Colon (tissue), 2 donors: ENCODE results near the gene TRAF3IP3.

Experiments
- FAIRE-seq: peaks from 2 replicates; lab custom pipeline; 2012; peaks lifted over from hg19 to GRCh38; lab: Jason Lieb, UNC
- donor health status: control.
- donor health status: control.

The TRAF3IP3 gene

GRCh38 chr1:209755926-209756614 lies at the start of gene TRAF3IP3:
Gene TRAF3IP3 (plus strand): TSS chr1:209756053. CDS start chr1:209760040, 3,987 bp downstream.
- FAIRE-seq: no peak

- no peak for FAIRE-seq
Measured at GRCh38 chr1:209706622-209707021, 49.2 kb upstream of the TRAF3IP3 start.

GRCh38 chr1:209707308-209707707 lies 48.5 kb upstream of the TRAF3IP3 start:
- FAIRE-seq: no peak

- FAIRE-seq: no peak
Measured at GRCh38 chr1:209708297-209708696, 47.6 kb upstream of the TRAF3IP3 start.

- no peak for FAIRE-seq
Measured at GRCh38 chr1:209710093-209710492, 45.8 kb upstream of the TRAF3IP3 start.

GRCh38 chr1:209710847-209711246 lies 45.0 kb upstream of the TRAF3IP3 start:
- no peak for FAIRE-seq

- no peak for FAIRE-seq
Measured at GRCh38 chr1:209714338-209714737, 41.5 kb upstream of the TRAF3IP3 start.

GRCh38 chr1:209715314-209715713 lies 40.5 kb upstream of the TRAF3IP3 start:
- FAIRE-seq: no peak

GRCh38 chr1:209717818-209718217 lies 38.0 kb upstream of the TRAF3IP3 start:
- FAIRE-seq: no peak

GRCh38 chr1:209720326-209720725 lies 35.5 kb upstream of the TRAF3IP3 start:
- no peak for FAIRE-seq

- no peak for FAIRE-seq
Measured at GRCh38 chr1:209720826-209721225, 35.0 kb upstream of the TRAF3IP3 start.

- no peak for FAIRE-seq
Measured at GRCh38 chr1:209721323-209721722, 34.5 kb upstream of the TRAF3IP3 start.

- FAIRE-seq: no peak
Measured at GRCh38 chr1:209723265-209723664, 32.6 kb upstream of the TRAF3IP3 start.

GRCh38 chr1:209723756-209724693 lies 31.8 kb upstream of the TRAF3IP3 start:
- no peak for FAIRE-seq

GRCh38 chr1:209727286-209727685 lies 28.6 kb upstream of the TRAF3IP3 start:
- no peak for FAIRE-seq

GRCh38 chr1:209727785-209728184 lies 28.1 kb upstream of the TRAF3IP3 start:
- FAIRE-seq: no peak

GRCh38 chr1:209728466-209728865 lies 27.4 kb upstream of the TRAF3IP3 start:
- no peak for FAIRE-seq

- no peak for FAIRE-seq
Measured at GRCh38 chr1:209729436-209729835, 26.4 kb upstream of the TRAF3IP3 start.

GRCh38 chr1:209732725-209733124 lies 23.1 kb upstream of the TRAF3IP3 start:
- no peak for FAIRE-seq

GRCh38 chr1:209733409-209734192 lies 22.3 kb upstream of the TRAF3IP3 start:
- FAIRE-seq: no peak

GRCh38 chr1:209736490-209737117 lies 19.2 kb upstream of the TRAF3IP3 start:
- FAIRE-seq: no peak

- no peak for FAIRE-seq
Measured at GRCh38 chr1:209737118-209737505, 18.7 kb upstream of the TRAF3IP3 start.
